Left hindlimb (tissue), 1 donor: Measurements from ENCODE around the gene C14orf132.

Experiments used
- DNase-seq: peaks from one replicate; pipeline ENCODE4 v3.0.0-alpha.2; 2018

The C14orf132 gene

GRCh38 chr14:96084796-96085195 is 45.6 kb downstream of the C14orf132 start:
- DNase-seq = no peak

- DNase-seq = no peak
Observed at GRCh38 chr14:96085369-96085768, 46.2 kb downstream of the C14orf132 start.

GRCh38 chr14:96086032-96086431 is 46.9 kb downstream of the C14orf132 start:
- no peak for DNase-seq

- no peak for DNase-seq
Observed at GRCh38 chr14:96086574-96087077, 47.5 kb downstream of the C14orf132 start.

GRCh38 chr14:96088074-96088473 is 48.9 kb downstream of the C14orf132 start:
- DNase-seq = no peak

GRCh38 chr14:96088481-96088880 is 49.3 kb downstream of the C14orf132 start:
- DNase-seq = no peak

GRCh38 chr14:96088911-96089310 is 49.7 kb downstream of the C14orf132 start:
- no peak for DNase-seq

GRCh38 chr14:96089401-96089800 is 50.2 kb downstream of the C14orf132 start:
- DNase-seq = no peak

- DNase-seq = peak; percentile 84
Observed at GRCh38 chr14:96090441-96091148, 51.4 kb downstream of the C14orf132 start.

- no peak for DNase-seq
Observed at GRCh38 chr14:96091149-96091693, 52.1 kb downstream of the C14orf132 start.

GRCh38 chr14:96091941-96092411 is 52.8 kb downstream of the C14orf132 start:
- no peak for DNase-seq

GRCh38 chr14:96092936-96093335 is 53.8 kb downstream of the C14orf132 start:
- DNase-seq = no peak

GRCh38 chr14:96094211-96094610 is 55.0 kb downstream of the C14orf132 start:
- DNase-seq = no peak

GRCh38 chr14:96094656-96095055 is 55.5 kb downstream of the C14orf132 start:
- DNase-seq = no peak

- no peak for DNase-seq
Observed at GRCh38 chr14:96095058-96095457, 55.9 kb downstream of the C14orf132 start.

GRCh38 chr14:96095581-96096476 is 56.7 kb downstream of the C14orf132 start:
- no peak for DNase-seq

- DNase-seq = no peak
Observed at GRCh38 chr14:96096639-96097610, 57.8 kb downstream of the C14orf132 start.

GRCh38 chr14:96097752-96098151 is 58.6 kb downstream of the C14orf132 start:
- DNase-seq = no peak

GRCh38 chr14:96098309-96098998 is 59.3 kb downstream of the C14orf132 start:
- DNase-seq = peak; percentile 55

GRCh38 chr14:96098999-96099335 is 59.8 kb downstream of the C14orf132 start:
- no peak for DNase-seq
